Natural killer cell treated with Interleukin-12 subunit alpha and Interleukin-12 subunit beta and Interleukin-15 and Interleukin-18, amount 100 ng/mL, for 72 hours (primary cell): ENCODE results near the gene TAP2. TPM values are rescaled to one million over a fixed set of nuclear protein-coding genes. Genes with fewer than 3 reads are reported as not detected.

Experiments
- ATAC-seq, 2 donors: fragments of 150-1000 bp; cut with Tn5 transposase in 1 of 2; sonication (Bioruptor Pico), chemical (Tn5 transposase) in 1 of 2; 2 replicates each; pipeline ENCODE4 v1.10.0; 2021
- DNase-seq: peaks from one replicate; pipeline ENCODE4 v3.0.0; 2022; ENCODE audit warnings: low spot score
- H3K27ac Mint-ChIP-seq, 2 donors: 1 replicate in 1 of 2; 2 replicates in 1 of 2; pipeline ENCODE4 v1.8.0; 2022; ENCODE audit warnings: mixed read lengths in 2 of 2, mild to moderate bottlenecking in 1 of 2, moderate library complexity in 1 of 2
- H3K27me3 Mint-ChIP-seq, 2 donors: 1 replicate in 1 of 2; 2 replicates in 1 of 2; pipeline ENCODE4 v1.8.0; 2022; ENCODE audit warnings: mixed read lengths in 2 of 2
- H3K36me3 Mint-ChIP-seq: one replicate; pipeline ENCODE4 v1.8.0; 2022; ENCODE audit warnings: mixed read lengths
- H3K4me1 Mint-ChIP-seq, 2 donors: 1 replicate in 1 of 2; 2 replicates in 1 of 2; pipeline ENCODE4 v1.8.0; 2022; ENCODE audit warnings: low read depth in 2 of 2, mixed read lengths in 2 of 2, mild to moderate bottlenecking in 1 of 2
- H3K4me3 Mint-ChIP-seq: one replicate; pipeline ENCODE4 v1.8.0; 2022; ENCODE audit warnings: mixed read lengths
- H3K9me3 Mint-ChIP-seq: 2 replicates; pipeline ENCODE4 v1.8.0; 2022; ENCODE audit warnings: mixed read lengths
- total RNA-seq, 2 donors: library from RNA; stranded (reverse); gene quantifications; one replicate each; pipeline ENCODE4 v1.2.3, GENCODE V29; 2022

TAP2 gene
- total RNA-seq, 2 donors from 2014 or later: 220 to 252 TPM

GRCh38 chr6:32849126-32849525 is 10.6 kb upstream of the TAP2 start:
- Mint-ChIP-seq H3K4me1 (peaks cover 68 to 76% of the 10 kb centered on the region in 2 donors), H3K9me3 (no peaks in the 10 kb centered on the region), H3K4me3 (peak overlapping the region; percentile 95), H3K27me3 (no peaks in the 10 kb centered on the region), H3K36me3 (peaks cover 77% of the 10 kb centered on the region), H3K27ac (peak overlapping the region; percentile 98 to 100)
- DNase-seq: no peak
- ATAC-seq: no peak

GRCh38 chr6:32847795-32848194 is 9.3 kb upstream of the TAP2 start:
- peaks cover 81% of the 10 kb centered on the region for H3K36me3 Mint-ChIP-seq
- ATAC-seq (no peak), DNase-seq (no peak)
- H3K4me3 Mint-ChIP-seq: peak overlapping the region; percentile 95
- peak overlapping the region; percentile 98 to 100 for H3K27ac Mint-ChIP-seq
- no peaks in the 10 kb centered on the region for H3K9me3 Mint-ChIP-seq
- H3K4me1 Mint-ChIP-seq: peaks cover 74 to 81% of the 10 kb centered on the region in 2 donors
- no peaks in the 10 kb centered on the region for H3K27me3 Mint-ChIP-seq

GRCh38 chr6:32847004-32847403 is 8.5 kb upstream of the TAP2 start:
- peak overlapping the region; percentile 98 to 100 for H3K27ac Mint-ChIP-seq

GRCh38 chr6:32845384-32845884 is 6.9 kb upstream of the TAP2 start:
- peak in 1 of 2 donors; percentile 1 for ATAC-seq
- peak overlapping the region; percentile 98 to 100 for H3K27ac Mint-ChIP-seq

More at GRCh38 chr6:32847004-32847403, 8.5 kb upstream of the TAP2 start:
- DNase-seq (no peak), ATAC-seq (no peak)
- H3K27me3 Mint-ChIP-seq: no peaks in the 10 kb centered on the region
- H3K4me3 Mint-ChIP-seq: peak overlapping the region; percentile 95
- peaks cover 81% of the 10 kb centered on the region for H3K36me3 Mint-ChIP-seq
- H3K9me3 Mint-ChIP-seq: no peaks in the 10 kb centered on the region
- H3K4me1 Mint-ChIP-seq: peaks cover 80 to 85% of the 10 kb centered on the region in 2 donors

GRCh38 chr6:32844839-32845383 is 6.4 kb upstream of the TAP2 start:
- DNase-seq: no peak
- Mint-ChIP-seq H3K27ac (peak overlapping the region; percentile 98 to 100), H3K4me1 (peaks cover 81 to 85% of the 10 kb centered on the region in 2 donors), H3K36me3 (peaks cover 77% of the 10 kb centered on the region), H3K27me3 (no peaks in the 10 kb centered on the region), H3K9me3 (no peaks in the 10 kb centered on the region), H3K4me3 (peak overlapping the region; percentile 95)
- no peak for ATAC-seq

More at GRCh38 chr6:32845384-32845884, 6.9 kb upstream of the TAP2 start:
- peak overlapping the region; percentile 95 for H3K4me3 Mint-ChIP-seq
- no peaks in the 10 kb centered on the region for H3K27me3 Mint-ChIP-seq
- DNase-seq: peak; percentile 74
- peaks cover 78% of the 10 kb centered on the region for H3K36me3 Mint-ChIP-seq
- H3K9me3 Mint-ChIP-seq: no peaks in the 10 kb centered on the region
- H3K4me1 Mint-ChIP-seq: peaks cover 81 to 85% of the 10 kb centered on the region in 2 donors

GRCh38 chr6:32843979-32844838 is 5.7 kb upstream of the TAP2 start, which contains the start of gene PSMB8:
PSMB8 (minus strand) TSS chr6:32844047; CDS start chr6:32843996, 51 bp downstream.
- no peaks in the 10 kb centered on the region for H3K9me3 Mint-ChIP-seq
- peak within 1 kb of the TSS; percentile 98 to 100 for H3K27ac Mint-ChIP-seq
- peak; percentile 89 to 94 for ATAC-seq
- peaks cover 74% of the 10 kb centered on the region for H3K36me3 Mint-ChIP-seq
- H3K27me3 Mint-ChIP-seq: no peaks in the 10 kb centered on the region
- peak within 1 kb of the TSS; percentile 95 for H3K4me3 Mint-ChIP-seq
- peaks cover 78 to 83% of the 10 kb centered on the region in 2 donors for H3K4me1 Mint-ChIP-seq
- DNase-seq: peak; percentile 96

- H3K27ac Mint-ChIP-seq: peak overlapping the region; percentile 98 to 100
Measured at GRCh38 chr6:32843331-32843978, 4.9 kb upstream of the TAP2 start.

GRCh38 chr6:32842690-32843089 is 4.2 kb upstream of the TAP2 start:
- Mint-ChIP-seq H3K4me3 (peak overlapping the region; percentile 95), H3K27ac (peak overlapping the region; percentile 98 to 100), H3K27me3 (no peaks in the 10 kb centered on the region), H3K4me1 (peaks cover 66 to 68% of the 10 kb centered on the region in 2 donors), H3K36me3 (peaks cover 59% of the 10 kb centered on the region), H3K9me3 (no peaks in the 10 kb centered on the region)
- DNase-seq (no peak), ATAC-seq (no peak)

More at GRCh38 chr6:32843331-32843978, 4.9 kb upstream of the TAP2 start:
- DNase-seq: no peak
- ATAC-seq: no peak
- no peaks in the 10 kb centered on the region for H3K27me3 Mint-ChIP-seq
- no peaks in the 10 kb centered on the region for H3K9me3 Mint-ChIP-seq
- peaks cover 66% of the 10 kb centered on the region for H3K36me3 Mint-ChIP-seq
- H3K4me1 Mint-ChIP-seq: peaks cover 73 to 75% of the 10 kb centered on the region in 2 donors
- H3K4me3 Mint-ChIP-seq: peak overlapping the region; percentile 95

GRCh38 chr6:32842021-32842650 is 3.6 kb upstream of the TAP2 start:
- Mint-ChIP-seq H3K27me3 (no peaks in the 10 kb centered on the region), H3K9me3 (no peaks in the 10 kb centered on the region), H3K27ac (peak overlapping the region; percentile 98 to 100), H3K36me3 (peaks cover 57% of the 10 kb centered on the region), H3K4me3 (peak overlapping the region; percentile 95), H3K4me1 (peaks cover 66 to 68% of the 10 kb centered on the region in 2 donors)
- DNase-seq (no peak), ATAC-seq (no peak)

- Mint-ChIP-seq H3K27me3 (no peaks in the 10 kb centered on the region), H3K9me3 (no peaks in the 10 kb centered on the region), H3K36me3 (peaks cover 63% of the 10 kb centered on the region), H3K27ac (peak overlapping the region; percentile 98 to 100), H3K4me3 (peak overlapping the region; percentile 95), H3K4me1 (peaks cover 68 to 69% of the 10 kb centered on the region in 2 donors)
- DNase-seq: no peak
- no peak for ATAC-seq
Measured at GRCh38 chr6:32840604-32841246, 2.2 kb upstream of the TAP2 start.

- H3K27ac Mint-ChIP-seq: peak overlapping the region; percentile 98 to 100
- H3K4me1 Mint-ChIP-seq: peaks cover 68 to 69% of the 10 kb centered on the region in 2 donors
- ATAC-seq (no peak), DNase-seq (no peak)
- no peaks in the 10 kb centered on the region for H3K27me3 Mint-ChIP-seq
- peaks cover 62% of the 10 kb centered on the region for H3K36me3 Mint-ChIP-seq
- H3K4me3 Mint-ChIP-seq: peak overlapping the region; percentile 89
- H3K9me3 Mint-ChIP-seq: no peaks in the 10 kb centered on the region
Measured at GRCh38 chr6:32839356-32839755, 817 bp upstream of the TAP2 start.

GRCh38 chr6:32837651-32838113 is 857 bp downstream of the TAP2 start:
- Mint-ChIP-seq H3K4me1 (peaks cover 77 to 80% of the 10 kb centered on the region in 2 donors), H3K27ac (peak overlapping the region; percentile 98 to 100), H3K27me3 (no peaks in the 10 kb centered on the region), H3K36me3 (peaks cover 69% of the 10 kb centered on the region), H3K4me3 (peak overlapping the region; percentile 89), H3K9me3 (no peaks in the 10 kb centered on the region)
- DNase-seq: no peak
- ATAC-seq: no peak
